GM12872 (cell line): ENCODE results near the gene DRC1.
A peak's percentile ranks its signal among the peaks of the same experiment; 100 is the strongest.

Source experiments
- TF ChIP-seq, protein P1 (sequence below): IDR thresholded peaks from 3 replicates; pipeline ENCODE4 v1.5.1; 2011; ENCODE audit warnings: low read depth, mild to moderate bottlenecking, low read length, moderate library complexity; ENCODE audit not compliant: insufficient read depth

DRC1 gene

DNA sequence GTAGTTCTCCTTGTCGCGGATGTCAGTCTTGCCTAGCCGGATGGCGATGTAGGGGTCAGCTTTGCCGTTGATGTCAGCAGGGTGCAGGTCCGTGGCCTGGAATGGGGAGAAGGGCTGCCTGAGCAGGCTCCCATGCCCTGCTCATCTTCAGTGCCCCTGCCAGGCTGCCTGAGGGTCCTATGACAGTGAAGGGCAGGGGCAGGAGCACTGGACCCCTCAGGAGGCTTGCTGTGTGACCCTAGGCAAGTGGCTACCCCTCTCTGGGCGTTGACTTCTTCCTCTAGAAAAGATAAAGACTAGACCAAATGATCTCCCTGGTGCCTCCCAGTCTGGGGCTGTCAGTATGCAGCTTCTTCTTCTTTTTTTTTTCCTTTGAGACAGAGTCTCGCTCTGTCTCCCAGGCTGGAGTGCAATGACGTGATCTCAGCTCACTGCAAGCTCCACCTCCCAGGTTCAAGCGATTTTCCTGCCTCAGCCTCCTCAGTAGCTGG is 64.3 kb downstream of the DRC1 start:
- TF ChIP-seq, protein P1, sequence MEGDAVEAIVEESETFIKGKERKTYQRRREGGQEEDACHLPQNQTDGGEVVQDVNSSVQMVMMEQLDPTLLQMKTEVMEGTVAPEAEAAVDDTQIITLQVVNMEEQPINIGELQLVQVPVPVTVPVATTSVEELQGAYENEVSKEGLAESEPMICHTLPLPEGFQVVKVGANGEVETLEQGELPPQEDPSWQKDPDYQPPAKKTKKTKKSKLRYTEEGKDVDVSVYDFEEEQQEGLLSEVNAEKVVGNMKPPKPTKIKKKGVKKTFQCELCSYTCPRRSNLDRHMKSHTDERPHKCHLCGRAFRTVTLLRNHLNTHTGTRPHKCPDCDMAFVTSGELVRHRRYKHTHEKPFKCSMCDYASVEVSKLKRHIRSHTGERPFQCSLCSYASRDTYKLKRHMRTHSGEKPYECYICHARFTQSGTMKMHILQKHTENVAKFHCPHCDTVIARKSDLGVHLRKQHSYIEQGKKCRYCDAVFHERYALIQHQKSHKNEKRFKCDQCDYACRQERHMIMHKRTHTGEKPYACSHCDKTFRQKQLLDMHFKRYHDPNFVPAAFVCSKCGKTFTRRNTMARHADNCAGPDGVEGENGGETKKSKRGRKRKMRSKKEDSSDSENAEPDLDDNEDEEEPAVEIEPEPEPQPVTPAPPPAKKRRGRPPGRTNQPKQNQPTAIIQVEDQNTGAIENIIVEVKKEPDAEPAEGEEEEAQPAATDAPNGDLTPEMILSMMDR: no peak

DNA sequence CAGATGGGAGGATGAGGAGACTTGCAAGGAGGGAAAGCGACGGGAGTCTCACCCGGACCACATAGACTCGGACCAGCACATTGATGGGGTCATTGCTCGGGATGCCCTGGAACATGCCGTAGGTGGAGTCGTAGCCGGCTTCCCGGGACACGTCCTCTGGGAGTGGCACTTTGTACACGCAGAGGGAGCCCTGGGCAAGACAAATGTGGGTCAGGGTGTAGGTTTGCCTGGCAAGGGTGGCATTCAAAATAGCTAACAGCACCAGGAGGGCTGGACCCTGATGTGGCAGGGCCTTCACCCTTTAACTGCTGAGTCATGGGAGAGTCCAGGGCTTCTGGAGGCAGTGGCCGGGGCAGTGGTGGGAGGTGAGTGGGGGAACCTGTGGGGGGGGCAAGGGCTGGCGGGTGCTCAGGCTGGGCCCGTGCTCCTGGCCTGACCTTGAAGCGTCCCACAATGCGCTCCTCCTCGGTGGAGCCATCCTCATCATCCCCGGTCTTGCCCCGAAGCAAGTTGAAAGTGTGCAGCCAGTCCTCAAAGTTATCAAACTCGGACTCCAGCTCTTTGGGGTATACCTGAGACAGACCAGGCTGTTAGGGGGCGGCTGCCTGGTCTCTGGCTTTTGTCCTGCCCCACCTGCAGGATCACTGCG is 65.1 kb downstream of the DRC1 start:
- TF ChIP-seq, protein P1: no peak

DNA sequence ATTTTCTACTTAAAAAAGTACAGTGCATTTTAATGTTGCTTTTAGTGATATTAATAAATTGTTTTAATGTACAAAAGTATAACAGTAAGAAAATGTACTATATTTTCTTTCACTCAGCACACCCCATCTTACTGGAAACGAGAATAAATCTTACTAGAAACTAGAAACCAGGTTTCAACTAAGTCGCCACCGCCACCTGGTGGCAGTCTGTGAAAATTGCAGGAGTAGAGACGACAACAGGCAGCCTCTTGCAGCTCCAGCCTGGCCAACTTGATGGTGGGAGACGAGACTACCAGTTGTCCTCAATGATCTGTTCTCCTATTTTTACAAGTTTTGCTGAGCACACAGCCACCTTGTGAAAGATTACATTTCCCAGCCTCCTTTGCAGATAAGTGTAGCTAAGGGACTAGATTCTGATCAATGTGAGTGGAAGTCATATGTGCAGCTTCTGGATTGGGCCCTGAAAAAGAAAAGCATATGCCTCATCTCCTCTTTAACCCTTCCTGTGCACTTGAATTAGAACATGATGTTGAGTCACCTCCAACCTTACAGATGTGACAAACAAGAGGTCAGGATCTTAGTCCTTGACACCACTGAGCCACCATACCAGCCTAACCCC is 67.5 kb downstream of the DRC1 start:
- TF ChIP-seq, protein P1: peak; percentile 76

DNA sequence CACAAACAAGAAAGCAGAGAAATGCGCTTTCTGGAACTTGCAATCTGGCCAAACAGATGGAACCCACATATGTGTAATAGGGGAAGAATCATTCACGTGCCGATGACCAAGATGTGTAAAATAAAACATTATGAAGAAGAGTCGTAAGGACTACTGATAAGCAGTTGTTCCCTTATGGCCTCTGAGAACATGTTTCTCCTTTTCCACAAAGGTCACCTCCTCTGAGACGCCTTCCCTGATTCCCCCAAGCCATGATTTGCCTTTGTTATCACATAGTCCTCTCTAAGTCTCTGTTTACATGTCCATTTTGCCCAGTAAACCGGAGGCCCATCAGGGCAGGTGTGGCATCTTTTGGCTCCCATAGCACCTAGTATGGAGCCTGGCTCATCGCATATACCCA is 68.2 kb downstream of the DRC1 start:
- TF ChIP-seq, protein P1: no peak

DNA sequence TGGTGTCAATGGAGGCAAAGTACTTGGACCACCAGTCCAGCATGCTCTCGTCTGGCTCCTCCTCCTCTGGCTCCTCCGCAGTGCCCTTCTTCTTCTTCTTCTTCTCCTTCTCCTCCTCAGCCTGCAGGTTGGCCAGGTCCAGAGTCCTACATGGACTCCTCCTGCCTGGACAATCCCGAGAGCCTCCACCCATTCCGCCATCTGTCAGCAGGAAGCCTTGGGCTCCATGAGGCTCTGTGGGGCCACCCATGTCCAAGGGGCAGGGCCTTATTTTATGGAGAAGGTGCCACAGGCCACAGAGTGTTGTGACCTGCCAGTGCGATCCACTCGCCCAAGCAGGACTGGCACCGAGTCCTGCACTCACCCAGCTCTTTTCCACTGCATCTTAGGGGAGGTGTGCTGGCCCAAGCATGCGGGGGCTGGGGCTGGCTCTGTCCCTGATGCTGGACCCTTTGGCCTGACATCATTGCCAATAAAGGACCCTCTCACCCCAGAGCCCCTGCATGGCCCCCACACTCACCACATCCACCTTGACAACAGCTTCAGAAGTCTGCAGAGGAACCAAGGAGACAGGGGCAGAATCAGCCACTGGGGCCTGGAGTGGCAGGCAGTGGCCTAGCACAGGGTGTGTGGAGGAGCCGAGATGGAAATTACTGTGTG is 69.0 kb downstream of the DRC1 start:
- TF ChIP-seq, protein P1: no peak

DNA sequence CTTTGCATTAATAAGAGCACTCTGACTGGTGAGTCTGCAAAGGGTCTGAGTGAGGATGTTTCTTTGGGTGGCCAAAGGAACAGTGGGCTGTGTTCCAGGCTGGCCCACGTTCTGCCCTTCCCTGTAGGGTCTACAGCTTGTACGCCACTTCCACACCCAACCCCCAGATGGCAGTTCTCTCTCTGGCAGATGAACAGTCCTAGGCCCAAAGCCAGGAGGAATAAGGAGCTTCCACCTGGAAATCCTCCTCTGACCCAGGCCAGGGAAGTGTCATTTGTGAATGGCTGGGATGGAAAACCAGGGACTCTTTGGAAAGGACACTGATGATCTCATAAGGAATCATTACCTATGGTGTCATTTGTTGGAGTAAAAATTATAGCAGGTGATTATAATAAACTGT is 69.6 kb downstream of the DRC1 start:
- TF ChIP-seq, protein P1: no peak

DNA sequence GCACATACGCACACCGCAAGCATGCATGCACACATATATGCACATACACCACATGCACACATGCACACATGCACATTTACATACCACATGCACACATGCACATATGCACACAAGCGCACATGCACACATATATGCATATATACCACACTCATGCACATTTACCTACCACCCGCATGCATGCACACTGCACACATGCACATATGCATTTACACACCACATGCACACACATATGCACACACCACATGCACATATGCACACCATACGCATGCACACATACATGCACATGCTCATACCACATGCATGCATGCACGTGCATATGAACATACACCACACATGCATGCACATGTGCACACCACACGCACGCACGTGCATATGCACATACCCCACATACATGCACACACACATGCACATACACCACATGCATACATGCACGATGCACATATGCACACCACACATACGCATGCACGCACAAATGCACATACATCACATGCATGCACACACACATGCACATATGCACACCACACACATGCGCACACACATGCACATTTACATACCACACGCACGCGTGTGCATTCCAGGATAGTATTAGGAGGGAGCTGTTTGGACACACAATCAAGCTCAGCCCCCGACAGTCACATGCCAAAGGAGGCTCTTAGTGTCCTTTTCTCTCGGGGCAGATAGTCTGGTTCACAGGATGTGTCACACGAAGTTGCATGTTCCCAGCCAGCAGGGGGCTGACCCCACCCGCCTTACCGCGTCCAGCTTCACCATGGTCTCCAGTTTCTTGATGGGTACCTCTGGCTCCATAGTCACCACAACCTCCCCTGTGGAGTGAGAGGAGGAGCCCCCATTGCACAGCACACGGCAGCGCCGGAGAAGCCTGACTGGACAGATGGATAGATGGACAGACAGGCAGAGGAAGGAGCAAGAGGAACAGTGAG is 70.3 kb downstream of the DRC1 start:
- TF ChIP-seq, protein P1: no peak
